GM12872 (cell line): ENCODE results near the gene KCNQ2.

Source experiments
- CTCF ChIP-seq: IDR thresholded peaks from 3 replicates; pipeline ENCODE4 v1.5.1; 2011; ENCODE audit warnings: low read depth, mild to moderate bottlenecking, low read length, moderate library complexity; ENCODE audit not compliant: insufficient read depth

KCNQ2 gene

GRCh38 chr20:63456429-63457284 is 15.8 kb downstream of the KCNQ2 start:
- TF ChIP-seq CTCF, result no peak

DNA sequence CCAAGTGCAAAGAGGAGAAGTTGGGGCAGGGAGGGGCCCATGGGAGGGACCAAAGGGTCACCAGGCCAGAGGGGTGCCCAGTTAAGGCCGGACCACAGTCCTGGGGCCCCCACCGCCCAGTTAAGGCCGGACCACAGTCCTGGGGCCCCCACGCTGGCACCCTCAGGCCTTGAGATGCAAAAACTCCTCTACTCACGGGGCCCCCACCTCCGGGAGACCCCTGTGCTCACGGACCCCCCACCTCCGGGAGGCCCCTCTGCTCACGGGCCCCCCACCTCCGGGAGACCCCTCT is 16.9 kb downstream of the KCNQ2 start:
- TF ChIP-seq CTCF, result no peak

DNA sequence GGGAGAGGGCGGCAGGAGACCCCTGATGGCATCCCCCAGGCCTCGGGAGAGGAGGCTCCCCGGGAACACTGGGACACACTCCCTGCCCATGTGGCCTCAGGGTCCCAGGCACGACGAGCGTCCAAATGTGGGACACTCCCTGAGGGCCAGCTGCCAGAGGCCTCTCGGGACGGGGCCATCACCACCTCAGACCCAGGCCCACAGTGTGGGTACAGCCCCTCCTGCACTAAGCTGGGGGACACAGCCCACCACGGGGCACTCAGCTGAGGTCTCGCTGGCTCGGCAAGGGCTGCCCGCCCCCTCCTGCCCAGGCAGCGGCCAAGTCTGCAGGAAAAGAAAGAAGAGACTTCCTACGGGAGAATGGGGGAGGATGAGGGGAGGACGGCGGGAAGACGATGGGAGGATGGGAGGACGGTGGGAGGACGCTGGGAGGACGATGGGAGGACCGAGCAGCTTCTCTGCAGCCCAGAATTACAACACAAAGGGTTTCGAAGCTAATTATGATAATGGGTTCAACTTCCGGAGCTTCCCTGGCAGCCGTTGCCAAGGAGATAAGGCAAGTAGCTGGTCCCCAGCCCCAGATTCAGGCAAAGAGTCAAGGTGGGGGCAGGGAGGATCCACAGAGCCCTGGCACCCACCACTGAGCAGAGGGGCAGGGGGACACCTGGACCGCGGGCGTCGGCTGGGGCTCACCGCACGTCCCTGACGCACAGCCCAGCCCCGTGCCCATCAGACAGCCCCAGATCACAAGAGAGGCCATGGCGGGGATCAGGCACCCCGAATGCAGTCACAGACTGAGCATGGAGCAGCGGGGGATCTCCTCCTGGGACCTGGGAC is 17.5 kb downstream of the KCNQ2 start:
- TF ChIP-seq CTCF, result no peak

DNA sequence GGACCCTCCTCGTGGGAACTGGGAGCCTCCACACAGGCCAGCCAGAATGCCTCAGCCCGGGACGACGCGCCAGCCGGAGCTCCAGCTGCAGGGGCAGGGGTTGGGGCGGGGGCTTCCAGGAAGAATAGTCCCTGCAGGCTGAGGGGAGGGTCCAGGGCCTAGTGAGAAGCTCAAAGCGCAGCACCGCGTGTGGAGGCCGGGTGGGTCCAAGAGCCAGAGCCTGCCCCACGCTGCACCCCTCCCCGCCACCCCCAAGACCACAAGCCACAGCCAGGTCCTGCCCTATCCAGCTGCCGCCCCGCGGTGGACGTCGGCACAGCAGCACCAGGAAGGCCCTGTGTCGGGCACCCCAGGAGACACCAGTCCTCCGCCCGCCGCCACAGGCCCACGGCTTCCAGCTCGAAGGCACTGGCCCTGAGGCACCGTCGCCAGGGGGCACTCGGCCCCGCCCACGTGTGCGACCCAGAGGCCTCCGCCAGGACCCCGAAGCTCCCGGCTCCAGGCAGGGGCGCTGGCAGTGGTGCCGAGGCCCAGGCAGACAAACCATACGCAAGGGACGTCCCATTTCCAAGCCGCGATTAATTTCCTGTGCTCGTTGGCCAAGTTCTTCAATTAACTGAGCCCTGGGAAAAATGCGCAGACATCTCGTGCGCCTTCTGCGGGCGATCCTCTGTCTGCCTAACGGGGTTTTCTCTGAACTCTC is 19.5 kb downstream of the KCNQ2 start:
- 0 out of 3 replicates have a peak, but pooled peaks have one; percentile 18 for TF ChIP-seq CTCF

DNA sequence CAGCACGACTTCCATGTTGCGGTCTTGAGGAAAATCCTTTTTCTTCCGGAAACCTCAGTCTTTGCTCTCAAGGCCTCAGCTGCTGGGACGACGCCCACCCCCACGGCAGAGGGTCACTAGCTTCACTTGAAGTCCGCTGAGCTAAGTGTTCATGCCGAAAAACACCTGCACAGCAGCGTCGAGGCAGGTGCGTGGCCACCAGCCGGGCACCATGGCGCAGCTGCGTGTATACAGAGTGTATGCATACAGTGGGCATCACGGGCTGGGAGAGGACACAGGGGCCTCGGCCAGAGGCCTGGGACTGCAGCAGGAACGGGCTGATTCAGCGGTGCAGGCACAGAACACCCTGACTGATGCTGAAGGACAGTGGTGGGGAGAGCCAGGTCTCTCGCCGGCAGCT is 20.1 kb downstream of the KCNQ2 start:
- TF ChIP-seq CTCF, result no peak

GRCh38 chr20:63451821-63452220 is 20.6 kb downstream of the KCNQ2 start:
- no peak for TF ChIP-seq CTCF
